Esophagus squamous epithelium (tissue), 4 donors: ENCODE measurements around the gene RSAD1.

Experiments
- POLR2A ChIP-seq, 4 donors: fragments of 450-650 bp; IDR thresholded peaks; one replicate each; pipeline ENCODE4 v1.6.1; 2017; ENCODE audit warnings: antibody characterized with exemption in 4 of 4, mild to moderate bottlenecking in 4 of 4, moderate library complexity in 3 of 4
- TF ChIP-seq, protein P1 (sequence below), 6 experiments: fragments of 450-650 bp in 4 of 6; fragments of 200-600 bp in 2 of 6; sonication (generic) in 2 of 6; IDR thresholded peaks; one replicate each; pipeline ENCODE4 v1.5.1; 2016 to 2019; ENCODE audit warnings: antibody characterized with exemption in 6 of 6, mild to moderate bottlenecking in 4 of 6, moderate library complexity in 4 of 6

DNA sequence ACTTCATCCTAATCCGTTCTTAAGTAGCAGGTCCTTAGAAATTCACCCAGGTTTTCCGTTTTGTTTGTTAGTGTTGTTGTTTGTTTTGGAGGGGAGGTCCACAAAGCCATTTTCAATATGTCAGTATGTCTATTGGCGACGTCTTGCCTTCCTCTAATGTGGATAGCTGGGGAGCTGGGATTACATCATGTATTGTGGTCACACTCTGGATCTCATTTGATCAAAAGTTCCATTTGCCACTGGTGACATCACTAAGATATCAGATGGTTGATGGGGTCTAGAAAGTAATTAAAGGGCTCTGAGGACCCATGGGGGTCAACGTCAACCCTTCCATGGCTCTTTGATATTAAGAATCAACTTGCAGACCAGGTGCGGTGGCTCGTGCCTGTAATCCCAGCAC, 51.2 kb downstream of the RSAD1 start:
- TF ChIP-seq, protein P1, sequence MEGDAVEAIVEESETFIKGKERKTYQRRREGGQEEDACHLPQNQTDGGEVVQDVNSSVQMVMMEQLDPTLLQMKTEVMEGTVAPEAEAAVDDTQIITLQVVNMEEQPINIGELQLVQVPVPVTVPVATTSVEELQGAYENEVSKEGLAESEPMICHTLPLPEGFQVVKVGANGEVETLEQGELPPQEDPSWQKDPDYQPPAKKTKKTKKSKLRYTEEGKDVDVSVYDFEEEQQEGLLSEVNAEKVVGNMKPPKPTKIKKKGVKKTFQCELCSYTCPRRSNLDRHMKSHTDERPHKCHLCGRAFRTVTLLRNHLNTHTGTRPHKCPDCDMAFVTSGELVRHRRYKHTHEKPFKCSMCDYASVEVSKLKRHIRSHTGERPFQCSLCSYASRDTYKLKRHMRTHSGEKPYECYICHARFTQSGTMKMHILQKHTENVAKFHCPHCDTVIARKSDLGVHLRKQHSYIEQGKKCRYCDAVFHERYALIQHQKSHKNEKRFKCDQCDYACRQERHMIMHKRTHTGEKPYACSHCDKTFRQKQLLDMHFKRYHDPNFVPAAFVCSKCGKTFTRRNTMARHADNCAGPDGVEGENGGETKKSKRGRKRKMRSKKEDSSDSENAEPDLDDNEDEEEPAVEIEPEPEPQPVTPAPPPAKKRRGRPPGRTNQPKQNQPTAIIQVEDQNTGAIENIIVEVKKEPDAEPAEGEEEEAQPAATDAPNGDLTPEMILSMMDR (IDR thresholded peaks at IDR 0.05): no peak
- TF ChIP-seq POLR2A (IDR thresholded peaks at IDR 0.05): no peak
